ENCODE data around the gene NPHP4.

Gene NPHP4

DNA sequence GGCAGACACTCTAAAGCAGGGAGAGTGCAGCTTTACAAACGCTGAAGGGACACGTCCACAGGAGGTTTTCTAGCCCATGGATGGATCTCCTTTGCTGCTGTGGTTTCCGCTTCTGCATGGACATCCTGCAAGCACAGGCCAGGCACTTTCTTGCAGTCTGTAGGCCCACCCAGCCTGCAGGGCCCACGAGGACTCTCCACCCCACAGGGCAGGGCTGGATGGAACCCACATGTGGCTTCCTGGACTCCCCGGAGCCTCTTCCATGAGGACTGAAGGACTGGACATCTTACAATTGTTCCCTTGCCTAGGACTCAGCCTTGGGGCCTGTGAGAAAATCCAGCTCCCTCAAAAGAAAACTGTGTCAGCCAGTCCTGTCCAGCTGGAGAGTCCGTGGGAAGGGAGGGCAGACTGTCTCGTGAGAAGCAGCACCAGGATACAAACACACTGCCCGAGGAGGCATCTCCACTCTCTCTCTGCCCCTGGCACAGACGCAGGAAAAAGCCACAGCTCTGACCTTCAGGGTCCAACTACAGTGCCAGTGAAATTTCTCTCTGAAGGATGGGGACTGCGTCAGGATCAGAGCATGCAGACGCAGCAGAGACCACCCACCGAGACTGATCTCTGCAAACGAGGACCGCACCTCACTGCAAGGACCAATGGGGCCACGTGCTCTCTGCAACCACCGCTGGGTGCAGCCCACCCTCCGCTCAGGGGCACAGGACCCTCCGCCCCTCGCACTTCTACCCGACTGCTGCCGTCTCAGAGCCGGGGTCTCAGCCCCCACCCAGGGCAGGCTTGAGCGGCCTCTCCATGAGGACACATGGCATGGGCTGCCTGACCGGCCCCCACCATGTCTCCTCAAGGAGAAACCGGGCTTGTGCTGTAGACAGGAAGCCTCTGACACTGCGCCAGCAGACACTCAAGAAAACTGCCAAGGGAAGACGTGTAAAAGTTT is 130.1 kb downstream of the NPHP4 start:
- DNase-seq: no peak
- no peak overlapping the region for H3K27ac ChIP-seq
- TF ChIP-seq, protein P1, sequence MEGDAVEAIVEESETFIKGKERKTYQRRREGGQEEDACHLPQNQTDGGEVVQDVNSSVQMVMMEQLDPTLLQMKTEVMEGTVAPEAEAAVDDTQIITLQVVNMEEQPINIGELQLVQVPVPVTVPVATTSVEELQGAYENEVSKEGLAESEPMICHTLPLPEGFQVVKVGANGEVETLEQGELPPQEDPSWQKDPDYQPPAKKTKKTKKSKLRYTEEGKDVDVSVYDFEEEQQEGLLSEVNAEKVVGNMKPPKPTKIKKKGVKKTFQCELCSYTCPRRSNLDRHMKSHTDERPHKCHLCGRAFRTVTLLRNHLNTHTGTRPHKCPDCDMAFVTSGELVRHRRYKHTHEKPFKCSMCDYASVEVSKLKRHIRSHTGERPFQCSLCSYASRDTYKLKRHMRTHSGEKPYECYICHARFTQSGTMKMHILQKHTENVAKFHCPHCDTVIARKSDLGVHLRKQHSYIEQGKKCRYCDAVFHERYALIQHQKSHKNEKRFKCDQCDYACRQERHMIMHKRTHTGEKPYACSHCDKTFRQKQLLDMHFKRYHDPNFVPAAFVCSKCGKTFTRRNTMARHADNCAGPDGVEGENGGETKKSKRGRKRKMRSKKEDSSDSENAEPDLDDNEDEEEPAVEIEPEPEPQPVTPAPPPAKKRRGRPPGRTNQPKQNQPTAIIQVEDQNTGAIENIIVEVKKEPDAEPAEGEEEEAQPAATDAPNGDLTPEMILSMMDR (IDR thresholded peaks at IDR 0.05; ENCODE audit: low read depth, low read length, missing control alignments): no peak
- no peaks in the 10 kb centered on the region for H3K27me3 ChIP-seq (replicated peaks)
- H3K36me3 ChIP-seq (replicated peaks): no peaks in the 10 kb centered on the region
- no peak overlapping the region for H3K4me3 ChIP-seq (ENCODE audit: low read depth, low read length)
- in situ Hi-C loops (cut with HindIII; ENCODE audit: low pct_ligation_motif_present, low sequenced_read_pairs): no loop called here

DNA sequence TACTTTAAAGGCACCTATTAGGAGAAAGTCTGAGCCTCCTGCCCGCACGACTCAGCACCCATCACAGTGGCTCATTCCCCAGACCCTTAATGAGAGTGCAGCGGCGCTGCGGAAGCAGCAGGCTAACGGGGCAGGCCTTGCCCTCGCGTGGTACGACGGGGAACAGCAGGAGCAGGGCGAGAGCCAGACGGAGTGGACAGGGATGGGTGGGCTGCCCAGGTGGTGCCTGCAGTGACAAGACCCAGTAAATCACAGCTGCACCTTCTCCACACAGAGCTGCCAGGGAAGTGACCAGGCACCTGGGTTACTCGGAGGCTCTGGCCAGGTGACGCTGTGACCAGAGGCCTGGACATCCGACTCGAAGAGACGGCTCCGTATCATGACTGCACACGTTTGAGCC is 131.9 kb downstream of the NPHP4 start:
- no peak overlapping the region for H3K27ac ChIP-seq
- in situ Hi-C loops (cut with HindIII; ENCODE audit: low pct_ligation_motif_present, low sequenced_read_pairs): no loop called here
- no peak for DNase-seq
- TF ChIP-seq, protein P1 (IDR thresholded peaks at IDR 0.05; ENCODE audit: low read depth, low read length, missing control alignments): no peak
- H3K36me3 ChIP-seq (replicated peaks): no peaks in the 10 kb centered on the region
- H3K4me3 ChIP-seq (ENCODE audit: low read depth, low read length): no peak overlapping the region
- H3K27me3 ChIP-seq (replicated peaks): no peaks in the 10 kb centered on the region

DNA sequence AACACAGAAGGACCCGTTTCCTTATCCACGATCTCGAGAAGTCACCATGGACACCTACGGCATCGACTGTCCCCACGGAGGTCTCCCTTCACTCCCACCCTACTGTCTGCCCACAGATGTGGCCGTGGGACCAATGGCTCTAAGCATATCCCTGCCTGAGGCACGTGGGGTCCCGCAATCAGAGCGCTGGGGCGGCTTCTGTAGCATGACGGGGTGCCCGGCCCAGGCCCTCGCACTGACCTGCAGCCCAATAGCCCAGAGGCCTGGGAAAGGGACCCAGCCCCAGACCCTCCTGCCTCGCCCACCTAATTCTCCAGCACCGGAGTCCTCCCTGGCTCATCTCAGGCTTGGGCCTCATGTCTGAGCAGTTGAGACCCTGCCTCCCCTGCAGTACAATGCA is 132.5 kb downstream of the NPHP4 start:
- Histone ChIP-seq H3K27ac (no peak overlapping the region), H3K36me3 (replicated peaks) (no peaks in the 10 kb centered on the region), H3K4me3 (ENCODE audit: low read depth, low read length) (no peak overlapping the region), H3K27me3 (replicated peaks) (no peaks in the 10 kb centered on the region)
- no peak for DNase-seq
- in situ Hi-C loops (cut with HindIII; ENCODE audit: low pct_ligation_motif_present, low sequenced_read_pairs): no loop called here
- TF ChIP-seq, protein P1 (IDR thresholded peaks at IDR 0.05; ENCODE audit: low read depth, low read length, missing control alignments): no peak

DNA sequence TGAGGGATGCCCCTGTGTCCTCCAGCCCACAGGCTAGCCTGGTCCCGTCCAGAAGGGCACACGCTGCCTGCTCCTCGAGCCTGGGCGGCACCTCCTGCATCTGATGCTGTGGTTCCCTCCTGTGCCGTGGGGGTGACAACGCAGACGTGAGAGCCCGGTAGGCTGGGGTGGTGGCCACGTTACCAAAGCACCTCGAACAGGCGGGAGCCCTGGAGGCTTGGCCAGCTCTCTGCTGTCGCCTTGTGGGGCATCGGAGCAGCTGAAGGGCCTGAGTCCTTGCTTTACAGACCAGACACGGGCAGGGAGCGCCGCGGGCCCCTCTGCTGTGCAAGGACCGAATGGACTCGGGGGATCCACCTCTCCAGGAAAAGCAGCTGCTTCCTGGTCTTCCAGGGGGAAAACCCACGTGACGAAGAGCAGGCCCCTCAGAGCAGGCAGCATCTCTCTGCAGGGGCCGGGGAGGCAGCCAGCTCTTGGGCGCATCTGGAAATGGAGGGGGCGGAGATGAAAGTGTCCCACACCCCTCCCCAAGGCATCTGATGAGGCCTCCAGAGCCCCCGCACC is 133.3 kb downstream of the NPHP4 start:
- no peak for DNase-seq

DNA sequence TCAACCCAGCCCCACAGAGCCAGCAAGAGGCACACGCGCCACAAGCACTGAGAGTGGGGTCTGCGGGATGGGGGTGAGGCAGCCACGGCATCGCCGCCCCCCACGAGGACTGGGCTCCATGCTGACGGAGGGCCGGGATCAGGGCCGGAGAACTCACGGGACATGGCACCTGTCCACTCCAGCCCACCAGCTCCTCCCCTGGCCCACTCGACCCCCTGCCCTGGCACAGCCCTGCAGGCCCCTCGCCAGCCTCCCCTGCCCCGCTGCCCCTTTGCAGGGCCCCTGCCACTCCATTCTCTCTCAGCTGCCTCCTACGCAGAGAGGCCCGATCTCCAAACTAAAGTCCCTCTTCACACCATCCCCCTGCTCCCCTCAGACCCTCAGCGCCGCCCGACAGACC is 134.0 kb downstream of the NPHP4 start:
- Histone ChIP-seq H3K27ac (no peak overlapping the region), H3K27me3 (replicated peaks) (no peaks in the 10 kb centered on the region), H3K4me3 (ENCODE audit: low read depth, low read length) (no peak overlapping the region), H3K36me3 (replicated peaks) (no peaks in the 10 kb centered on the region)
- no peak for DNase-seq
- in situ Hi-C loops (cut with HindIII; ENCODE audit: low pct_ligation_motif_present, low sequenced_read_pairs): no loop called here
- TF ChIP-seq, protein P1 (IDR thresholded peaks at IDR 0.05; ENCODE audit: low read depth, low read length, missing control alignments): no peak

More for the DNA sequence above, 133.3 kb downstream of the NPHP4 start:
- Histone ChIP-seq H3K27ac (no peak overlapping the region), H3K27me3 (replicated peaks) (no peaks in the 10 kb centered on the region), H3K4me3 (ENCODE audit: low read depth, low read length) (no peak overlapping the region), H3K36me3 (replicated peaks) (no peaks in the 10 kb centered on the region)
- in situ Hi-C loops (cut with HindIII; ENCODE audit: low pct_ligation_motif_present, low sequenced_read_pairs): no loop called here
- TF ChIP-seq, protein P1 (IDR thresholded peaks at IDR 0.05; ENCODE audit: low read depth, low read length, missing control alignments): no peak

Measured in brain microvascular endothelial cell (primary cell).